Adrenal gland (tissue), 5 donors: Measurements from ENCODE around the gene PSMA5.
"Not testable (repeated sequence)": the region's sequence is repeated elsewhere in the genome, so short reads cannot be mapped to it uniquely, and the experiment has no call there.

Experiments
- CTCF ChIP-seq, 6 experiments: fragments of 450-650 bp in 4 of 6; fragments of 200-600 bp in 2 of 6; sonication (generic) in 1 of 6; IDR thresholded peaks; 1 replicate in 5 of 6; 2 replicates in 1 of 6; pipeline versions ENCODE4 v1.5.1 to v1.8.0; 2016 to 2021; ENCODE audit warnings: antibody characterized with exemption in 6 of 6, mild to moderate bottlenecking in 2 of 6, moderate library complexity in 1 of 6
- POLR2A ChIP-seq, 2 donors: fragments of 450-650 bp; IDR thresholded peaks; one replicate each; pipeline ENCODE4 v1.6.1; 2017; ENCODE audit warnings: antibody characterized with exemption in 2 of 2, mild to moderate bottlenecking in 2 of 2, moderate library complexity in 1 of 2
- donor health status: DM: no; HTN: no; CAD: no.

- not testable (repeated sequence) for TF ChIP-seq CTCF, POLR2A (IDR thresholded peaks at IDR 0.05)
Measured at GRCh38 chr1:109445949-109446695, 19.9 kb upstream of the PSMA5 start.
